NCI-H128 (cell line): ENCODE data around the gene RAF1.
"Not testable (repeated sequence)": the region's sequence is repeated elsewhere in the genome, so short reads cannot be mapped to it uniquely, and the experiment has no call there.

ENCODE experiments used
- DNase-seq: peaks from one replicate; lab custom pipeline; 2025; ENCODE audit not compliant: unreplicated experiment; lab: John Stamatoyannopoulos, UW

Gene RAF1

GRCh38 chr3:12643010-12643380 lies 20.9 kb downstream of the RAF1 start:
- DNase-seq: no peak

- DNase-seq: not testable (repeated sequence)
Measured at GRCh38 chr3:12640853-12641252, 23.1 kb downstream of the RAF1 start.

GRCh38 chr3:12638105-12638504 lies 25.8 kb downstream of the RAF1 start:
- DNase-seq: no peak

- DNase-seq: no peak
Measured at GRCh38 chr3:12633108-12633507, 30.8 kb downstream of the RAF1 start.

GRCh38 chr3:12632523-12632922 lies 31.4 kb downstream of the RAF1 start:
- DNase-seq: no peak

GRCh38 chr3:12630843-12631242 lies 33.1 kb downstream of the RAF1 start:
- not testable (repeated sequence) for DNase-seq

GRCh38 chr3:12630292-12630691 lies 33.6 kb downstream of the RAF1 start:
- no peak for DNase-seq

GRCh38 chr3:12629560-12629959 lies 34.4 kb downstream of the RAF1 start:
- no peak for DNase-seq

GRCh38 chr3:12628813-12629212 lies 35.1 kb downstream of the RAF1 start:
- DNase-seq: no peak

- no peak for DNase-seq
Measured at GRCh38 chr3:12627370-12627769, 36.5 kb downstream of the RAF1 start.

GRCh38 chr3:12624964-12625363 lies 39.0 kb downstream of the RAF1 start:
- not testable (repeated sequence) for DNase-seq

- no peak for DNase-seq
Measured at GRCh38 chr3:12624056-12624455, 39.9 kb downstream of the RAF1 start.

GRCh38 chr3:12622335-12622734 lies 41.6 kb downstream of the RAF1 start:
- no peak for DNase-seq

GRCh38 chr3:12620729-12621128 lies 43.2 kb downstream of the RAF1 start:
- no peak for DNase-seq

- DNase-seq: no peak
Measured at GRCh38 chr3:12620305-12620704, 43.6 kb downstream of the RAF1 start.

GRCh38 chr3:12618426-12618825 lies 45.5 kb downstream of the RAF1 start:
- DNase-seq: no peak

GRCh38 chr3:12615266-12615665 lies 48.7 kb downstream of the RAF1 start:
- DNase-seq: no peak

GRCh38 chr3:12613250-12613649 lies 50.7 kb downstream of the RAF1 start:
- DNase-seq: no peak

GRCh38 chr3:12612514-12613226 lies 51.2 kb downstream of the RAF1 start:
- DNase-seq: no peak

- DNase-seq: no peak
Measured at GRCh38 chr3:12611117-12611516, 52.8 kb downstream of the RAF1 start.

- DNase-seq: no peak
Measured at GRCh38 chr3:12608376-12608775, 55.5 kb downstream of the RAF1 start.

GRCh38 chr3:12603969-12604368 lies 59.9 kb downstream of the RAF1 start:
- DNase-seq: no peak

- no peak for DNase-seq
Measured at GRCh38 chr3:12601072-12601471, 62.8 kb downstream of the RAF1 start.
